Sigmoid colon (tissue), 7 donors: ENCODE results near the gene SPPL3. TPM values are rescaled to one million over a fixed set of nuclear protein-coding genes. Genes with fewer than 3 reads are reported as not detected.

Experiments
- DNase-seq: peaks from one replicate; pipeline ENCODE4 v3.0.0-alpha.2; 2019
- H3K27ac ChIP-seq, 4 donors: fragments of 200-600 bp; sonication (generic); one replicate each; pipeline ENCODE4 v1.5.1; 2016 to 2019; ENCODE audit warnings: mild to moderate bottlenecking in 1 of 4
- H3K27me3 ChIP-seq, 3 donors: fragments of 200-600 bp; sonication (generic); one replicate each; pipeline ENCODE4 v1.5.1; 2019; ENCODE audit warnings: mild to moderate bottlenecking in 1 of 3
- H3K36me3 ChIP-seq, 4 donors: fragments of 200-600 bp; sonication (generic); one replicate each; pipeline ENCODE4 v1.5.1; 2016 to 2019
- H3K4me1 ChIP-seq, 4 donors: fragments of 200-600 bp; sonication (generic); one replicate each; pipeline ENCODE4 v1.5.1; 2017 to 2019
- H3K4me3 ChIP-seq, 4 donors: fragments of 200-600 bp; sonication (generic); one replicate each; pipeline ENCODE4 v1.5.1; 2017 to 2019; ENCODE audit warnings: mild to moderate bottlenecking in 2 of 4, moderate library complexity in 1 of 4
- H3K9me3 ChIP-seq, 4 donors: fragments of 200-600 bp in 3 of 4; sonication (generic) in 3 of 4; one replicate each; pipeline versions ENCODE4 v1.5.1 to v1.6.1; 2013 to 2019
- CTCF ChIP-seq, 4 experiments: fragments of 450-650 bp in 3 of 4; fragments of 200-600 bp in 1 of 4; IDR thresholded peaks; one replicate each; pipeline ENCODE4 v1.5.1; 2016 to 2019; ENCODE audit warnings: antibody characterized with exemption in 4 of 4, mild to moderate bottlenecking in 3 of 4, moderate library complexity in 2 of 4
- EP300 ChIP-seq, 4 donors: sonication (generic); formaldehyde crosslinking; IDR thresholded peaks; one replicate each; pipeline ENCODE4 v1.6.1; 2017; ENCODE audit warnings: antibody characterized with exemption in 4 of 4
- POLR2A ChIP-seq, 2 donors: fragments of 450-650 bp; IDR thresholded peaks; one replicate each; pipeline ENCODE4 v1.6.1; 2016; ENCODE audit warnings: antibody characterized with exemption in 2 of 2, mild to moderate bottlenecking in 2 of 2, moderate library complexity in 2 of 2
- POLR2AphosphoS5 ChIP-seq, 4 donors: sonication (generic); formaldehyde crosslinking; IDR thresholded peaks; one replicate each; pipeline ENCODE4 v1.6.1; 2017; ENCODE audit warnings: antibody characterized with exemption in 4 of 4
- WGBS, 2 donors: extraction: QIAGEN DNeasy Blood & Tissue Kit; methylation state at CpG; one replicate each; pipeline ENCODE4 v1.1.7; 2013; 5-methylcytosine and 5-hydroxymethylcytosine counted together
- intact Hi-C: fragments of 100-400 bp; cut with DNase I; formaldehyde crosslinking; loops from one replicate; pipeline ENCODE4 v1.15.1; 2023
- polyA plus RNA-seq, 3 donors: library from polyadenylated mRNA; stranded (reverse); fragments of 200-250 nt; gene quantifications; one replicate each; pipeline ENCODE4 v1.2.3, GENCODE V29; 2013
- total RNA-seq, 4 donors: library from RNA; depleted of rRNA; stranded (reverse); fragments of >200 nt; gene quantifications; one replicate each; pipeline ENCODE4 v1.1.0, GENCODE V29; 2016
- donor health status: healthy with polysubstance abuse.
- donor health status: Bipolar disorder and iron deficiency.
- donor health status: healthy.

Gene SPPL3
- total and polyA plus RNA-seq, 7 donors = 8.6 to 28.0 (median 19.3) TPM

GRCh38 chr12:120757226-120757742 is 146.9 kb downstream of the SPPL3 start:
- Histone ChIP-seq H3K4me1 (peaks cover 0 to 20% (median 15%) of the 10 kb centered on the region in 4 donors), H3K27me3 (no peaks in the 10 kb centered on the region), H3K27ac (no peak overlapping the region), H3K36me3 (no peaks in the 10 kb centered on the region), H3K4me3 (no peak overlapping the region), H3K9me3 (peaks cover 0 to 4% (median 0%) of the 10 kb centered on the region in 4 donors)
- WGBS, 2 donors = 33 to 59% methylated on average over 4 of the region's 4 CpGs
- no peak for DNase-seq
- TF ChIP-seq POLR2A (IDR thresholded peaks at IDR 0.05) = no peak
- TF ChIP-seq POLR2AphosphoS5 (IDR thresholded peaks at IDR 0.05) = no peak
- no peak for TF ChIP-seq CTCF (IDR thresholded peaks at IDR 0.05)
- no peak for TF ChIP-seq EP300 (IDR thresholded peaks at IDR 0.05)
- intact Hi-C loops = no loop called here

GRCh38 chr12:120755269-120755668 is 148.9 kb downstream of the SPPL3 start:
- Histone ChIP-seq H3K27ac (no peak overlapping the region), H3K4me1 (peaks cover 0 to under 1% (median 0%) of the 10 kb centered on the region in 4 donors), H3K36me3 (no peaks in the 10 kb centered on the region), H3K27me3 (peaks cover 0 to 3% (median 0%) of the 10 kb centered on the region in 3 donors), H3K9me3 (peaks cover 0 to 4% (median 0%) of the 10 kb centered on the region in 4 donors), H3K4me3 (no peak overlapping the region)
- no peak for DNase-seq
- intact Hi-C loops = no loop called here
- TF ChIP-seq CTCF (IDR thresholded peaks at IDR 0.05) = no peak
- no peak for TF ChIP-seq POLR2A (IDR thresholded peaks at IDR 0.05)
- no peak for TF ChIP-seq EP300 (IDR thresholded peaks at IDR 0.05)
- no peak for TF ChIP-seq POLR2AphosphoS5 (IDR thresholded peaks at IDR 0.05)

GRCh38 chr12:120754792-120755191 is 149.4 kb downstream of the SPPL3 start:
- TF ChIP-seq POLR2AphosphoS5 (IDR thresholded peaks at IDR 0.05) = no peak
- no peak for TF ChIP-seq POLR2A (IDR thresholded peaks at IDR 0.05)
- no peak for TF ChIP-seq CTCF (IDR thresholded peaks at IDR 0.05)
- no peak for DNase-seq
- Histone ChIP-seq H3K4me3 (no peak overlapping the region), H3K36me3 (no peaks in the 10 kb centered on the region), H3K9me3 (peaks cover 0 to 4% (median 0%) of the 10 kb centered on the region in 4 donors), H3K27ac (no peak overlapping the region), H3K27me3 (peaks cover 0 to 3% (median 0%) of the 10 kb centered on the region in 3 donors), H3K4me1 (no peaks in the 10 kb centered on the region)
- intact Hi-C loops = no loop called here

- intact Hi-C loops = no loop called here
- 97% methylated on average over 9 of the region's 9 CpGs for WGBS, 2 donors
- H3K9me3 ChIP-seq = peaks cover 0 to 4% (median 0%) of the 10 kb centered on the region in 4 donors
Observed at GRCh38 chr12:120751389-120751788, 152.8 kb downstream of the SPPL3 start.

More at GRCh38 chr12:120751389-120751788, 152.8 kb downstream of the SPPL3 start:
- no peak for DNase-seq
- TF ChIP-seq EP300 (IDR thresholded peaks at IDR 0.05) (no peak), POLR2AphosphoS5 (IDR thresholded peaks at IDR 0.05) (no peak), CTCF (IDR thresholded peaks at IDR 0.05) (no peak), POLR2A (IDR thresholded peaks at IDR 0.05) (no peak)
- Histone ChIP-seq H3K4me1 (no peaks in the 10 kb centered on the region), H3K36me3 (no peaks in the 10 kb centered on the region), H3K4me3 (no peak overlapping the region), H3K27ac (no peak overlapping the region), H3K27me3 (peaks cover 0 to 3% (median 0%) of the 10 kb centered on the region in 3 donors)
